Anterior cingulate cortex (tissue), 58 donors: Measurements from ENCODE around the gene GSG1L.

ENCODE experiments used
- DNase-seq, 58 donors: peaks; one replicate each; lab custom pipeline; 2025; lab: John Stamatoyannopoulos, UW

Gene GSG1L

DNA sequence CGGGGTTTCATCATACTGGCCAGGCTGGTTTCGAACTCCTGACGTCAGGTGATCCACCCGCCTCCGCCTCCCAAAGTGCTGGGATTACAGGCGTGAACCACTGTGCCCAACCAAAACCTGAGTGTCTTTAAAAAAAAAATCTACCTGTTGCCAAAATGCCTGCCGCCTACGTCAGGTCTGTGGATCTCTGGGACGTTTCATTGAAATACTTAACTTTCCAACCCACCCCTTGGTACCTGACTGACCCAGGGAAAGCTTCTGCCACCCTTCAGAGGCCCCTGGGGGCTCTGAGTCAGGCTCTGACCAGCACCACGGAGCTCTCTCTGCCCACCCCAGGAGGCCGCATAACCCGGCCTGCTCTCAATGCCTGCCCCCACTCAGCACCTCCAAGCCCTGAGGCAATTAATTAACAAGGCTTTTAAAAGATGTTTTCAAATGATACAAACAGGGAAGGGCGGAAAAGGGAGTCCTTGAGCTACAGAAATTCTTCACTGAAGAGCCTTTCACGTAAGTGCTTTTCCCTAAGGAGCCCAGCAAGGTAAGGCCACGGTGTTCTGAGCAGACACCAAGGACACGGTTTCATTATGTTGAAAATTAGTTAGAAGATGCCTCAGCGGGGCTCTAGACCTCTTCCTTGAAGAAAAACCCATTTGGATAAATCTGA lies 29.3 kb upstream of the GSG1L start:
- DNase-seq: no peak

DNA sequence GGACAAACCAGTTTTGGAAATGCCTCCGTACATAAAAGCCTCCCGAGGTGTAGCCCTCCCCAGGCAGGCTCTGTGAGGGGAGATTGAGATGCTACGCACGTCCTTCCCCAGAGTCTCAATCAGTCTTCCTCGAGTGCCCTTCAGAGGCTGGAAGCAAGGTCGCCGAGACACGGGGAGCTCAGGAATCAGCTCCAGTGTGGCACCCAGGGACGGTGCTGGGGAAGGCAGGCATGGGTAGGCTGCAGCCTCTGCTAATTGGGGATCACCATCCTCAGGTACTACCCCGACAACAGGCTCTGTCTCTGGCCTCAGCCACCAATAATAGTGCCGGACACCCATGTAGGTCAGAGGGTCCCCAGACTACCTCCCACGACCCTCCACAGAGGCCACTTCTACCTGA lies 28.1 kb upstream of the GSG1L start:
- no peak for DNase-seq

DNA sequence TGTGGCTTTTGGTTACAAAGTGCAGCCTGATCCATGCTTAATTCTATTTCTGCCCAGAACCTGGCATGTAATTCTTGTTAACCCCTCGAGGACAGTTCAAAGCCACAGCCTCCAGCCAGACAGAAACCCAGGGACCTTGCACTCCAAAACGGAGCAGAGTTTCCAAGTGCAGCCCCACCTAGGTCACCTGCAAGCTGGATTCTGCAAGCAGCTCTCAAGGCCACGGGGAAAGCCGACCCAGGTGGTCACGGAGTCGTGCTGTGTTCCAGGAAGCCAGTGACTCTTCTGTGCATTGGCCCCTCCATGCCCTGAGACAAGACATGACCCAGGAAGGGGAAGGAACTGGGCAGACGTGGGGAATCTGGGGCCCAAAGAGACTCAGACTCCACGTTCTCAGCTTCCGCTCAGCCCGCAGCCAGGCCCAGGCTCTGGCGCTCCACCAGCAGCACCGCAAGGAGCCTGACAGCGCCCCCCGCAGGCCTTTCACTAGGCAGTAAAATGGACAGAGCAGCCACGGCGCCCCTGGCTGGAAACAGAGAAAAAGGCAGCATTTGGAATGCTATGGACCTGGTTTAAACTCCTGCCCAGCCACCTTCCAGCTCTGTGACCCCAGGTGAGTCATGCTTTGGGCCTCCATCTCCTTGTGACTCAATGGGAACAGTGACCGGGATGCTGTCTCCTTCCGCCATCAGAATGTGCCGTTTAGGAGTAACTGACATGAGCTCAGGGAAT lies 27.3 kb upstream of the GSG1L start:
- no peak for DNase-seq

DNA sequence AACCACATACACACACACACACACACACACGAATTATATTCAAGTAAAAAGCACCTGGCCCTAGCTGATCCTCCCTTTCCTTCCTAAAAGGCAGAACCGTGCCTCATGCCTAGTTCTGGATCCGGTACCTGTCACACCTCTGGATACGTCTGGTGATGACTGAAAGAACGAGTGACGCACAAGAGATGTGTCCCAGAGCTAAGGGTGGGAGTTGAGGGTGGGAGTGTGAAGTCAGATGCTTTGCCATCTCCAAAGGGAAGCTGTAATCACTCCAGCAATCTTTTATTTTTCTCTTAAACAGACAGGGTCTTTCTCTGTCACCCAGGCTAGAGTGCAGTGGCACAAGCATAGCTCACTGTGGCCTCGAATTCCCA lies 26.5 kb upstream of the GSG1L start:
- peak in 3 of 58 donors; percentile 10 to 23 (median 14) for DNase-seq

DNA sequence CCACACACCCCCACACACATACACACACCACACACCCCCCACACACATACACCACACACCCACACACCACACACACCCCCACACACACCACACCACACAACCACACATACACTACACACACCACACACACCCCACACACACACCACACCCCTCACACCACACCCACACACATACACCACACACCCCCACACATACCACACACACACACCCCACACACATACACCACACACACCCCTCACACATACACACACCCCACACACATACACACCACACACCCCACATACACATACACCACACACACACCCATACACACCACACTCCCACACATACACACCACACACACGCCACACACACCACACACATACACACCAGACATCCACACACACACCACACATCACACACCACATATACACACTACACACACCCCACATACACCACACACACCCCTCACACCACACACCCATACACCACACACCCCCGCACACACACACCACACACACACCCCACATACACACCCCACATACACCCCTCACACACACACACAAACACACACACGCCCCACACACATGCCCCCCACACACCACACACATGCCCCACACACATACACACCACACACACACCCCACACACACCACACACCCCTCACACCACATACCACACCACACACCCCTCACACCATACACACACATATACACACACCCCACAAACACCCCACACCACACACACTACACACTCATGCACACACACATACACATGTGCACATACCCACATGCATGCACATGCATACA lies 25.9 kb upstream of the GSG1L start:
- peak in 1 of 58 donors; percentile 24 for DNase-seq

DNA sequence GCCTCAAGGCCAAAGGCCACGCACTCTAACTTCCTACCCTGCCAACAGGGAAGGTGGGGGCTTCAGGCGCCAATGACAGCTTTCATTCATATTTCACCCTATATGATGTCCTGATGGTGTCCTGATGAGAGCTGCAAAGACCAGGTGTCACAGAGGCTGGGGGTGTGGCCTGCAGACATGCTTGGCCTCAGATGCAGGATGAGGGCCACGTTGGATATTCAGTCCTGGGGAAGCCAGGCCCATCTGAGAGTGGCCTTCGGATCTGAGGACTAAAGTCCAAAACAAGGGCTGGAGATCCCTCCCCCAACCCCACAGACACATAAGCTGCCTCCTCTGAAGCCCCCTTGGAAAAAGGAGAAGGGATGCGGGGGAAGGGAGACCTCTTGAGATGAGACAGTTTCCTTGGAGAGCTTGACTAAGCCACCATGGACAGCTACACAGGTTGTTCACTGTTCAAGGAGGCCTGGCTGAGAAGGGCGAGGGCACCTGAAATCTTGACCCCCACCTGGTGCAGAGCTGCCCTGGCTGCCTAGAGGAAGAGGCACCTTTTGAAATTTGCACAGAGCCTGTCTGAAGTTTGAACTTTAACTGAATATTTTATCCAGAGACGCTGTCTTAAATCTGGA lies 24.3 kb upstream of the GSG1L start:
- no peak for DNase-seq

DNA sequence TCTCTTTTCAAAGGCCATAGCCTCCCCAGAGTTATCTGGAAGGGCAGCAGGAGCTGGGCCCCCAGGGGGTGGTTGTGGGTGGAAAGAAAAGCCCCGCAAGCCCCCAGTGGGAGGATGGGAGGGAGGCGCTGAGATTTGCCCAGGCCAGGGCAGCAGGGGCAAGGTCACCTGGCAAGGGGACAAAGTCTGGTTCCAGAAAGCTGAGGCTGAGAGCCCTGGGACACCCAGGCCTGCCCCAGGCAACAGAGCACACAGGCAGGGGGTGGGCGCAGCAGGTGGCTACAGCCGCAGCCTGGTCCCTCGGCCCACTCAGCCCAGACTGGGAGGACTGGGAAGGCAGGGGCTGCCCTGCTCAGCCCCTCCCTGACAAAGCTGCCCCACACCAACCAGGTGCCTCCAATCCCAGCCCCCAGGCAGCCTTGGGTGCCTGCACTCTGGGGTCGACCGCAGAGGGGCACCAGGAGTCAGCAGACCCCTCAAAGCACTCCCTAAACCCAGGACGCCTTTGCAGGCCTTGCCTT lies 23.7 kb upstream of the GSG1L start:
- no peak for DNase-seq

DNA sequence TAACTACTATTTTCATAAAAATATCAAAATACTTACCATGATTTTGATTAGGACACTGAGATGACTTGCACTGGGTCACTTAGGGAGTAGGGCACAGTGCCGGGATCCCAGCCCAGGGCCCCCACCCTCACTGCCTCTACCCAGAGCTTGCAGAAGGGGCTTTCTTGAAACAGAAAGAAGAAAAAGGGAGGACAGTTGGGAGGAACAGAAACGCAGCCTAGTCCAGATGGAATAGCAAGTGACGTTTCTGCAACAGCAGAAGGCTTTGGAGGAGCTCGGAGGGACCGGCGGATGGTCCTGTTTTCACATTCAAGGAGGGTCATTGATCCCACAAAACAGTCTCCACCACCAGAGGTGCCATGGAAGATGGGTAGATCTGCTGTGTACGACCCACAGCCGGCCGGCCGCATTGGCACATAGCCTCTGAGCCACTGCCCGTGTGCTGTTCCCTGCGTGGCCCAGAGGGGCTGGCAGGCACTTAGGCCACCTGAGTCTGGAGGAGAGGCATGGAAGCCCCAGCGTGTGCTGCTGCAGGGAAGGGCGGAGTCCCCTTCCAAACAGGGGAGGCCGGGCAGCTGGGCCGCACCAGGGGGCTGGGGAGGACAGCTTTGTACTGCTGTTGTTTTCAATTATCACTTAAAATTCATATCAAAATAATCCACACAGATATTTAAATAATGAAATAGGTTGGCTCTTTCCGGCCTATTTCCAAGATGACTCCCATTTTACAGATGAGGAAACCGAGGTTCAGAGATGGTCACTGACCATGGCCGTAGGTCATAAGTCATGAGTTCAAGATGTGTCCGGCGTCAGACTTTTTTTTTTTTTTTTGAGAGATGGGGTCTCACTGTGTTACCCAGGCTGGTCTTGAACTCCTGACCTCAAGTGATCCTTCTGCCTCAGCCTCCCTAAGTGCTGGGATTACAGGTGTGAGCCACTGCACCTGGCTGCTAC lies 22.9 kb upstream of the GSG1L start:
- no peak for DNase-seq

DNA sequence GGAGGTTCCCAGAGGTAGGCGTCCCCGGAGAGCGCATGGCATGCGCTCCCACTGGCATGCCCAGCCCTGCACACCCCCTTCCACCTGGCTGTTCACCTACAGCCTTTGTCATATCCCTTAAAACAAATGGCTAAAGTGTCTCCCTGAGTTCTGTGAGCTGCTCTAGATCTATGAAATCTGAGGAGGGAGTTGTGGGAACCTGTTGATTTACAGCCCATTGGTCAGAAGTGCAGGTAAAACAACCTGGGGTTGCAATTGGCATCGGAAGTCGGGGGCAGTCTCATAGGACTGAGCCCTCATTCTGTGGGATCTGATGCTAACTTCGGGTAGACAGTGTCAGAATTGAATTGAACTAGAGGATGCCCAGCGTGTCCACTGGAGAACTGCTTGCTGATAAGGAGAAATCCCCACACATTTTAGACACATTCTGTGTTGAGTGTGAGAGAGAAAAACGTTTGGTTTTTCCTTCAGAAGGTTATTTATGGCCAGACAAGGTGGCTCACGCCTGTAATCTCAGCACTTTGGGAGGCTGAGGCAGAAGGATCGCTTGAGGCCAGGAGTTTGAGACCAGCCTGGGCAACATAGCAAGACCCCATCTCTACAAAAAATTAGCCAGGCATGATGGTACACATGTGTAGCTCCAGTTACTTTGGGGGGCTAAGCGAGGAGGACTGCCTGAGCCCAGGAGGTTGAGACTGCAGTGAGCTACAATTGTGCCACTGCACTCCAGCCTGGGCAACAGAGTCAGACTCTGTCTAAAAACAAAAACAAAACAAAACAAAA lies 22.1 kb upstream of the GSG1L start:
- no peak for DNase-seq

DNA sequence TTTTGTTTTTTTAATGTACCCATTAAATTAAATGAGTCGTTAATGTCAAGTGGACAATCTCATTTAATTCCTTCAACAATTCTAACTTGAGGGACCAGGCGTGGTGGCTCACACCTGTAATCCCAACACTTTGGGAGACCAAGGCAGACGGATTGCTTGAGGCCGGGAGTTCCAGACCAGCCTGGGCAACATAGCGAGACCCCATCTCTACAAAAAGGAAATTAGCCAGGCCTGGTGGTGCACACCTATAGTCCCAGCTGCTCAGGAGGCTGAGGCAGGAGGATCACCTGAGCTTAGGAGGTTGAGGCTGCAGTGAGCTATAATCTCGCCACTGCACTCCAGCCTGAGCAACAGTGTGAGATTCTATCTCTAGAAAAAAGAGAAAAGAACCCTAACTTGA lies 20.7 kb upstream of the GSG1L start:
- DNase-seq: no peak

DNA sequence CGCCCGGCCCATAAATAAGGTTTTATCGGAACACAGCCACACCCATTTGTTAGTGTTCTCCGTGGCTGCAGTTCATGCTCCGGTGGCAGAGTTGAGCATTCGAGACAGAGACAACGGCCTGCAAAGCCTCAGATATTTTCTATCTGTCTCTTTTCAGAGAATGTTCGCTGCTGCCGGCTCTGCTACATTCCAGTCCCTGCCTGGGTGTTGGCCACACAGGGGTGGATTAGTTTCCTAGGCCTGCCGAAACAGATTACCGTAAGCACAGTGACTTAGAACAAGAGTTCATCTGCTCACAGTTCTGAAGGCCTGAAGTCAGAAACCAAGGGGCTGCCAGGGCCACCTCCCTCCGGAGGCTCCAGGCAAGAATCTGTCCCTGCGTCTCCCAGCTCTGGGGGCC lies 19.1 kb upstream of the GSG1L start:
- no peak for DNase-seq

DNA sequence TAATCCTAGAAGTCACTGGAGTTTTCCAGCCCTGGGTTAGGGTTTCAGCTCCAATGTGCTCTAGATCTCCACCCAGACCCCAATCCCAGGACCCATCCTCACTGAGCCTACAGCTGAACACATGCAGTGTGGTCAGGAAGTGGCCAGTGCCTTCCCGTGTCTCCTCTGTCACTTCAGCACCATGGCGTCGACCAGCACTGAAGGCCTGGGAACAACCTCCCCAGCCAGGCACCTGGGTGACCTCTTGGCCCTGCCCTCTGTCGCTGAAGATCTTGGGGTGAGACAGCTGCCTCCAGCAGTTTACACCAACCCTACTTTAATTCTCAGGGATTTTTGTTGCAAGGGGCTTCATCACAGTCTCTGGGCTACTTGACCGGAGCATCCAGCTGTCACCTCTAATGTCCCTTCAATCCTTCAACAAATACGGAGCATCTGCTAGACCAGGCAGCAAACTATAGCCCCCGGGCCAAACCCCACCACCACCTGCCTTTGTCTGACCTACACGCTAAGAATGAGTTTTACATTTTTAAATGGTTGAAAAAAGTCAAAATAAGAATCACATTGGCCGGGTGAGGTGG lies 18.0 kb upstream of the GSG1L start:
- DNase-seq: no peak

DNA sequence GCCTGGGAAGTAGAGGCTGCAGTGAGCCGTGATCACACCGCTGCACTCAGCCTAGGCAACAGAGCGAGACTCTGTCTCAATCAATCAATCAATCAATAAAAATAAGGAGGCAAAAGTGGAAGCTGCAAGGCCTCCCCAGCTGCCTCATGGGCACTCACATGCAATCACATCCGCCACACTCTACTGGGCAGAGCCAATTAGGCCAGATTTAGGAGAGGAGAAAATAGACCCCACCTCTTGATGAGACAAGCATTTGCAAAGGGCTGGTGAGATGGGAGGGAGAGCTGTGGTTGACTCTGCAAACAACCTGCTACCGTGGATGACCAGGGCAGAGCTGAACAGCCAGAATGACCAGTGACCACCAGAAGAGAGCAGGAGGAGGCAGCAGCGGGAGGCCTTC lies 14.7 kb upstream of the GSG1L start:
- DNase-seq: no peak

DNA sequence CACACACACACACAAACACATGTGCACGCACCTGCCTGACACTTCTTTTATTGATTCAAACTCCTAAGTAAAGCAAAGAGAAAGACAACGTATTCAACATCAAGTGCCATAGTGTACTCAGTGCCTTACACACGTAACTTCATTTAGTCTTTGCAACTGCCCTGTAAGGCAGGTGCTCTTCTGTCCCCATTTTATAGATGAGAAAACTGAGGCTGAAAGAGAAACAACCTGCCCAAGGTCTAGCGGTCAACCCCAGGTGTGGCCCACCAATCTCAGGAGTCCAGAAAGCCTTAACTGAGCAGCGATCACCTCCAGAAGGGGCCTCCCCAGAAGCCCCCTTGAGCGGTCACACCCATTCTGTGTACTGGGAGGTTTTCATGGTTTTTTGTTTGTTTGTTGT lies 10.3 kb upstream of the GSG1L start:
- DNase-seq: no peak

DNA sequence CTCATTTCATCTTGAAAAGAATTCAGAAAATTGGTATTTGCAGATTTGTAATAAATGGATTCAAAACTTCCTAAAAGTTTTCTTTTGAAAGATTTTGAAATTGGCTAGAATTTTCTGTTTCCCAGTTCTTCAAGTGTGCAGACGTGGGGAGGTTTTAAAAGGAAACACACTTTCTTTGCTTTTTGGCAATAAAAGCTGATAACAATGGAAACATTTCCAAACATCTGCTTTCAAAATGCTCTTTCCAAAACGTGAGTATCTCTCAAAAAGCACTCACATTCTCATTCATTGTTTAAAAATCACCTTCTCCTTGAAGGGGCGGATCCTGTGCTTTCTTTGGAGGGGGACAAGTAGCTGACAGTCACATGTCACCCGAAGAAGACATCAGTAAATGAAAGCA lies 8.6 kb upstream of the GSG1L start:
- no peak for DNase-seq

DNA sequence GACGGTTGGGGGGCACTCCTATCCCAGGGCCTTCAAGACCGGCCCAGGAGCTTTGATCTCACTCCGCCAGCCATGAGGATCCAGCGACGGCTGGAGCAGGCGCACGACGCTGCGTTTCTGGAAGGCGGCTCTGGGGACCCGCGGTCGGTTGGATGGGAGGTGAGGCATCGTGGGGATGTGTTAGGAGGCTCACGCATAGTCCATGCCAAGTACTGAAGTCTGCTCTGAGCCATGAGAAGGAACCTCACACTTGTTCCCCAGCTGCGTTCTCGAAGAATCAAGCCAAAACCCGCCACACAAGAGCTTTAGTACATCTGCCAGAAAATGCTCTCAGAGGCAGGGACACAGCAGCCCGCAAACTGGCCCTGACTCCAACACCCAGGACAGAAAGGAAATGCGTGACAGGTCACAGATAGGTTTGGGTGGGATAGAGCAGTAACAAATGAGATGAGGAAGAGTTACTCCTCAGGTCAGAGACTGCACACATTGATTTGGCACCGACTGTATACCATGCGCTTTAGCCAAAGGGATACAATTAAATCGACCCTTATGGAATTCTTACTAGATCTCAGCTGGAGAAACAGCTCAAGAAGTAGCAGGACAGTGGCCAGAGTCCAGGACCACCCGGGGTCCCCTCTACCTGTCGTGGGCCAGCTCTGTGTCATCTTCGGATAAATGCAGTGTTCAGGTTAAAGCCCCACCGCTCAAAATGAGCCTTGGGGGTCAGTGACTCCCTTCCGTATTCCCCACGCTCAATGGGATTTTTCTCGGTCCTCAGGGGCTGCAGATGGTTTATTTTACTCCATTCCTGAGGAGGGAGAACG lies 6.7 kb upstream of the GSG1L start:
- peak in 3 of 58 donors; percentile 7 to 27 (median 13) for DNase-seq

DNA sequence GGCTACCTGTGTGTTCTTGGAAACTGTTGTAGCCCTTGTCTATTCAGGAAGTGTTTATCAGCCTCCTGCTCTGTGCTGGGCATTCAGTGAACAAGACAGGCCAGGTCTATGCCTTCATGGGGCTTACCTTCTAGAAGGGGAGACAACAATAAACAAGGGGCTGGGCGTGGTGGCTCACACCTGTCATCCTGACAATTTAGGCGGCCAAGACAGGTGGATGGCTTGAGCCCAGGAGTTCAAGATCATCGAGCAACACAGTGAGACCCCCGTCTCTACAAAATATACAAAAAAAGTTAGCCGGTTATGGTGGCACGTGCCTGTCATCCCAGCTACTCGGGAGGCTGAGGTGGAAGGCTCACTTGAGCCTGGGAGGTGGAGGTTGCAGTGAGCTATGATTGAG lies 5.5 kb upstream of the GSG1L start:
- DNase-seq: no peak
